Dermis blood vessel endothelial cell (primary cell): Measurements from ENCODE around the gene ZDHHC11. TPM values are rescaled to one million over a fixed set of nuclear protein-coding genes. Genes with fewer than 3 reads are reported as not detected.
"Not testable (repeated sequence)": the region's sequence is repeated elsewhere in the genome, so short reads cannot be mapped to it uniquely, and the experiment has no call there.

Experiments
- DNase-seq: peaks from one replicate; pipeline ENCODE4 v3.0.0; 2010
- total RNA-seq: library from RNA; depleted of rRNA; stranded (reverse); fragments of >200 nt; gene quantifications from 2 replicates; pipeline ENCODE4 v1.2.3, GENCODE V29; 2014

ZDHHC11 gene
- total RNA-seq, 1 donor from 2014 or later: 1.7 TPM

GRCh38 chr5:758698-759053 lies 92.1 kb downstream of the ZDHHC11 start:
- DNase-seq: no peak

- no peak for DNase-seq
These were observed 92.7 kb downstream of the ZDHHC11 start for GRCh38 chr5:757931-758697.

GRCh38 chr5:757346-757930 lies 93.3 kb downstream of the ZDHHC11 start:
- no peak for DNase-seq

GRCh38 chr5:756865-757345 lies 93.9 kb downstream of the ZDHHC11 start:
- no peak for DNase-seq

- no peak for DNase-seq
These were observed 94.6 kb downstream of the ZDHHC11 start for GRCh38 chr5:756171-756570.

GRCh38 chr5:754143-754632 lies 96.6 kb downstream of the ZDHHC11 start:
- DNase-seq: not testable (repeated sequence)

GRCh38 chr5:753567-754142 lies 97.1 kb downstream of the ZDHHC11 start:
- not testable (repeated sequence) for DNase-seq

- DNase-seq: not testable (repeated sequence)
These were observed 98.2 kb downstream of the ZDHHC11 start for GRCh38 chr5:752532-753115.

- DNase-seq: not testable (repeated sequence)
These were observed 98.8 kb downstream of the ZDHHC11 start for GRCh38 chr5:751992-752391.

- DNase-seq: no peak
These were observed 99.3 kb downstream of the ZDHHC11 start for GRCh38 chr5:751496-751895.

GRCh38 chr5:750226-750625 lies 100.6 kb downstream of the ZDHHC11 start:
- not testable (repeated sequence) for DNase-seq

- DNase-seq: no peak
These were observed 101.6 kb downstream of the ZDHHC11 start for GRCh38 chr5:749101-749670.

GRCh38 chr5:748011-748980 lies 102.5 kb downstream of the ZDHHC11 start:
- not testable (repeated sequence) for DNase-seq

GRCh38 chr5:747303-747844 lies 103.4 kb downstream of the ZDHHC11 start:
- DNase-seq: not testable (repeated sequence)

- no peak for DNase-seq
These were observed 104.5 kb downstream of the ZDHHC11 start for GRCh38 chr5:746258-746761.

Other genes with a start within 250 kb of the ZDHHC11 start
- 2.9 and 4.7 TPM in 2 replicates for gene CEP72, start 238.6 kb downstream of the ZDHHC11 start, total RNA-seq
- under 0.01 and 0.14 TPM in 2 replicates for gene TPPP, start 157.6 kb downstream of the ZDHHC11 start, total RNA-seq
- 0.17 TPM in 1 of 2 replicates, not detected in the other for gene ZDHHC11B, start 66.3 kb downstream of the ZDHHC11 start, total RNA-seq
- gene BRD9, start 41.8 kb upstream of the ZDHHC11 start, total RNA-seq: 51.6 and 53.1 TPM in 2 replicates
- gene TRIP13, start 41.9 kb upstream of the ZDHHC11 start, total RNA-seq: 11.1 and 39.6 TPM in 2 replicates
- gene NKD2, start 157.8 kb upstream of the ZDHHC11 start, total RNA-seq: 0.17 and 0.56 TPM in 2 replicates